LNCaP clone FGC (cell line): ENCODE results near the gene INPP5A.

Experiments used
- DNase-seq: peaks from one replicate; pipeline ENCODE4 v3.0.0-alpha.2; 2011; ENCODE audit warnings: low read depth
- H3K4me3 ChIP-seq: 2 replicates; pipeline ENCODE4 v1.5.1; 2011; ENCODE audit warnings: mild to moderate bottlenecking, low read depth, low read length, control low read depth
- TF ChIP-seq, protein P1 (sequence below): IDR thresholded peaks from 2 replicates; pipeline ENCODE4 v1.5.1; 2012; ENCODE audit warnings: mild to moderate bottlenecking; ENCODE audit not compliant: control insufficient read depth, insufficient read depth; ENCODE audit errors: extremely low read depth

The INPP5A gene

DNA sequence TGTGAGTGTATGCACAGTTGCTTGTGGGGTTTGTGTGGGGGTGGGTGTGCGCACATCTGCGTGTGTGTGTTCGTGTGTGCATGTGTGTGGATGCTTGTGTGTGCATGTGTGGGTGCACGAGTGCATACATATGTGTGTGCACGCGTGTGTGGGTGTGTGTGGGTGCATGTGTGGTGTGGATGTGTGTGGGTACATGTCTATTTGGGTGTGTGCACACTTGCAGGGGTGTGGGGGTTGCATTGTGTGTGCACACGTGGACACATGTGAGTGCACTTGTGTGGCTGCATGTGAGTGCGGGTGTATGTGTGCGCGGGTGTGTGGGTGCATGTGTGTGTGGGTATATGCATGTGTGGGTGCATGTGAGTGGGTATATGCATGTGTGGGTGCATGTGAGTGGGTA, 174.7 kb downstream of the INPP5A start:
- H3K4me3 ChIP-seq: no peak overlapping the region
- no peak for DNase-seq
- TF ChIP-seq, protein P1, sequence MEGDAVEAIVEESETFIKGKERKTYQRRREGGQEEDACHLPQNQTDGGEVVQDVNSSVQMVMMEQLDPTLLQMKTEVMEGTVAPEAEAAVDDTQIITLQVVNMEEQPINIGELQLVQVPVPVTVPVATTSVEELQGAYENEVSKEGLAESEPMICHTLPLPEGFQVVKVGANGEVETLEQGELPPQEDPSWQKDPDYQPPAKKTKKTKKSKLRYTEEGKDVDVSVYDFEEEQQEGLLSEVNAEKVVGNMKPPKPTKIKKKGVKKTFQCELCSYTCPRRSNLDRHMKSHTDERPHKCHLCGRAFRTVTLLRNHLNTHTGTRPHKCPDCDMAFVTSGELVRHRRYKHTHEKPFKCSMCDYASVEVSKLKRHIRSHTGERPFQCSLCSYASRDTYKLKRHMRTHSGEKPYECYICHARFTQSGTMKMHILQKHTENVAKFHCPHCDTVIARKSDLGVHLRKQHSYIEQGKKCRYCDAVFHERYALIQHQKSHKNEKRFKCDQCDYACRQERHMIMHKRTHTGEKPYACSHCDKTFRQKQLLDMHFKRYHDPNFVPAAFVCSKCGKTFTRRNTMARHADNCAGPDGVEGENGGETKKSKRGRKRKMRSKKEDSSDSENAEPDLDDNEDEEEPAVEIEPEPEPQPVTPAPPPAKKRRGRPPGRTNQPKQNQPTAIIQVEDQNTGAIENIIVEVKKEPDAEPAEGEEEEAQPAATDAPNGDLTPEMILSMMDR: no peak

DNA sequence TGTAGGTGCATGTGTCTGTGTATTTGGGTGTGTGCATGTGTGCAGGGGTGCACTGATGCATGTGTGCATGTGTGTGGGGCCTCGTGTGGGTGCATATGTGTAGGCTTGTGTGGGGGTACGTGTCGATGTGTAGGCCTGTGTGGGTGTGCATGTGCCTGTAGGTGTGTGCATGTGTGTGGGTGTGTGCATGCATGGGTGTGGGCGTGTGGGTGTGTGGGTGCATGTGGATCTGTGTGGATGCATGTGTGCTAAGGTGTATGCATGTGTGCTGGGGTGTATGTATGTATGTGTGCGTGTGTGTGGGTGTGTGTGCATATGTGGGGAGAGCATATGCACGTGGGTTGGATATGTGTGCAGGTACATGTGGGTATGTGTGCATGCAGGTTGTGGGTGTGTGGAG, 175.2 kb downstream of the INPP5A start:
- TF ChIP-seq, protein P1: no peak
- DNase-seq: no peak
- H3K4me3 ChIP-seq: no peak overlapping the region

DNA sequence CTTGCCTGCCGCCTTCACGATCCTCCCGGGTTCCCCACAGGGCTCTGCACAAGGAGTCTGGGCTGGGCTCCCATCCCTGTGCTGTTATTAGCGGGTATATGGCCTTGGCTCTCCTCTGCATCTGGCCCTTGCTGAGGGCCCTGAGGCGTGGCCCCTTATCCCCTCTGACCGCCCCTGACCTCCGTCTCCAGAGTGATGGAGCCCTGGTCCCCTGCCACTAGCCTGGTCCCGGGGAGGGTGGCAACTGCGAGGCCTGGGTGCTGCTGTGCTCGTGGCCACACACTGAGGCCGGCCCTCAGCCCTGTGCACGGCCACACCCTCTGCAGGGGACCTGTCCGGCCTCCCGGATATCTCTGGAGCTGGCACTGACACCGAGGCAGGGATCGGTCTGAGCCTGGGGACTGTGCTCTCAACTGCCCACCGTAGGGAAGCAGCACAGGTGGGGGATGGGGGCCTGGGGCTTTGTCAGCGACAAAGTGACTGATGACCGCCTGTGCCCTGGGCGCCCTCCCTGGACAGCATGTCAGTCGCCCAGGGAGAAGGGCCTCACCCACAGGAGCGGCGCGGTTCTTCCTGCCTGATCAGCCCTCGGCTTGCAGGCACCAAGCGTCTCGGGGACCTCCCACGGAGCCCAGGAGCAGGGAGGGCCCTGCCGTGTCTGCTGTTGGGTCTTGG, 176.0 kb downstream of the INPP5A start:
- no peak overlapping the region for H3K4me3 ChIP-seq
- TF ChIP-seq, protein P1: no peak
- no peak for DNase-seq

DNA sequence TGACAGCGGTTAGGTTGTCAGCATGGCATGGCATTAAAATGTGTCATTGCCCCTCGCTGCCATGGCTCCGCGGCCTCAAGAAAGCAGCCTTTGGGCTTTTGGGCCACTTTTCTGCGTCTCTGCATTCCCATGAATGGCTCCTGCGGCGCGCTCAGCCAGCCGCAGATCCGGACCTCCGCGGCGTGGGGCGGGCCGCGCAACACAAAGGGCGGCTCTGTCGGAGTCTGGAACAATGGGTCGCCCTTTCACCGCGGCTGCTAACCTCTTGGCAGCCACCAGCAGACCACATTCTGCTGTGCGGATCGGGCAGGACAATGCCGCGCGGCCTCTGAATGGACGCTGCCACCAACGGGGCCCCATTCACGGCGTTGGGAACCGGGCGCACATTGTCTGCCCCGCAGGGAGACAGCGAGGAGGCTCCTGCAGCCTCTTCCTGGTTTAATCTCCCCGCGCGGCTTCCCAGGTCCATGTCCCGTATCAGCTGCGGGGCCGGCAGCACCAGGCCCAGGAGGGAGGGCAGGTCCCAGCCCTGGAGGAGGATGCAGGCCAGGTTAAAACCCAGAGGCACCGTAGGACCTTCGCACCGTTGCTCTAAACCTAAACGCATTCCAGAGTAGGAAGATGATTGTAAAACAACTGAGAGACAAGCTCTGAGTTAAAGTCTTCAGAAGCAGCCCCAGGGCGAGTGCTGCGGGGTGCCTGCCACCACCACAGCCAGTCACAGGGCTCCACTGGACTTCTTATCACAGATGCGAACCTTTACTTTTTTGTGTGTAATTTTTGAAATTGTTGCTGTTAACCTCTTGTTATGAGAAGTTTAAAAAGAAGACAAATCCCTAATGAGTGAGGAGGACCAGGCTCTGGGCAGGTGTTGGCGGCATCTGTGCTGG, 176.8 kb downstream of the INPP5A start:
- DNase-seq: no peak
- no peak overlapping the region for H3K4me3 ChIP-seq
- TF ChIP-seq, protein P1: no peak

DNA sequence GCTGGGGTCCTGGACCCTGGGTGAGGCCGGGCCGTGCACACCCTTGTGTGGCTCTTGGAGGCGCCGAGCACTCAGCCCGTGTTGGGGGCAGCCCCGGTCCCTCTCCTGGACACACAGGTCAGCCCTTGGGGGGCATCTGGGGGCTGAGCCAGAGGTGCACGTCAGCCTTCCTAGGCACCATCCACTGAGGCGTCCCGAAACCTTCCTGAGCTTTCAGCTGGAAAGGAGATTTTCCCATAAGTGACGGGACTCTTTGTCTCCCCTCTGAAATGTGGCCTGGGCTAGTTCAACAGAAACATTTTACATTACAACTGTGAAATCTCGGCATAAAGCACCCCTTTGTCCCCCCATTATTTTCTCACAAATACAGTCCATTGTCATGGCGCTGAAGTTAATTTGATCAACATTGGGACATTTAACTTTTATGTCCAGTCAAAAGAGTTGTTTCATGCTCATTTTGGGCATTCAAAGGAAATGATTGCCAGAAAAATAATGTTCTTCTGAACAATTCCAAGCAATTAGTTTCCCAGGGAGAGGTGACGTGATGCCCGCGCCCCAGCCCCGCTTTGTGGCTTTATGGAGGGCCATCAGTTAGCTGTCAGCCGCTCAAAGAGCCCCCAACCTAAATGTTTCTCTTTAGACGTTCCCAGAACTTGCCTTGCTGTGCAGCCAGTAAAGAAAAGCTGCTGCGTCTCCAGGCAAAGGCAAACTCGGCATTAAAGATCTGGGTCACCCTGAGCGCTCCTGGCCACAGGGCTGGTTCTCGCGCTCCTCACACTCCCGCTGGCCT, 177.6 kb downstream of the INPP5A start:
- TF ChIP-seq, protein P1: no peak
- no peak for DNase-seq
- H3K4me3 ChIP-seq: no peak overlapping the region

DNA sequence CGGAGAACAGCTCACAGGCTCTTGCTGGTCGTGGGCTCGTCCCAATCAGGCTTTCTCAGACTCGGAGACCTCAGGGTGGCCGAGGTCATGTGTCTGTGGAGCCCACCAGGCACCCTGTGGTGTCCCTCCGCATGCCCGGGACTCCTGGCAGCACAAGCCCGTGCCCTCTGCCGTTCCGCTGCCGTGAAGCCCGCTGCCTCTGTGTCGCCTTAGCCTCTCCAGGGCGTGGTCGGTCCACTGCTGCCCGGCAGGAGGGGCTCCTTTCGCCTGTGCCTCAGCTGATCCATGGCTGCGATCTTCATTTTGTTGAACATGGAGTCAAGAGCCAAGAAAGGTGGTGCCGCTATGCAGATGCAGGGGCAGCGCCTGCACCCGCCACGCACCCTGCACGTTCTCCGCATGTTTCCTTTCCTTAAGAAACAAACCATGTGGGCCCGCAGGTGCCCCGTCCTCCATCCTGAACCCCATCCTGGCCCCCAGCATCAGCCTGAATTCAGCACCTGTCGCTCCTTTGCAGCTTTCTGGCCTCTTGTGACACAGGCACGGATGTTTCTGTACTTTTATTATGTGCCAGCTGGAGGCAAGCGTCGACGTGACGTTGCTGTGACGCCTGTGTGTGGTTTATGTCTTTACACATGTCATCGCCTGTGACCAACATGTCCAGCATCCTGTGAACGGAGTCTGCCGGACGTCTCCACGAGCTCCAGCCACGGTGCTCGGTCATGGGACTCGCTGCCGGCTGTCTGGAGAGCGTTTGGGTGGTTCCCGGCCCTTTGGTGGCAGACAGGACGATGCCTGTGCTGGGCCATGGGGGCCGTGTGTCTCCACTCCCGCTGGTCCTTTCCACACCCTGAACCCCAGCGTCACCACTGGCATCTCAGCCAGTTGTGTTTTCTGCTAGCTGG, 178.4 kb downstream of the INPP5A start:
- DNase-seq: no peak
- TF ChIP-seq, protein P1: no peak
- no peak overlapping the region for H3K4me3 ChIP-seq
